Fibroblast of pulmonary artery (primary cell): ENCODE data around the gene RPL3.

ENCODE experiments used
- DNase-seq: peaks from one replicate; pipeline ENCODE4 v3.0.0-alpha.2; 2010; ENCODE audit warnings: low read depth
- H3K4me3 ChIP-seq: replicated peaks from 2 replicates; pipeline ENCODE4 v1.5.1; 2011; ENCODE audit warnings: low read depth, mild to moderate bottlenecking, control low read depth, low read length, moderate library complexity
- TF ChIP-seq, protein P1 (sequence below): IDR thresholded peaks from 2 replicates; pipeline ENCODE4 v1.5.1; 2011; ENCODE audit warnings: mild to moderate bottlenecking, control low read depth, low read length, inconsistent platforms; ENCODE audit errors: missing control alignments

Gene RPL3

DNA sequence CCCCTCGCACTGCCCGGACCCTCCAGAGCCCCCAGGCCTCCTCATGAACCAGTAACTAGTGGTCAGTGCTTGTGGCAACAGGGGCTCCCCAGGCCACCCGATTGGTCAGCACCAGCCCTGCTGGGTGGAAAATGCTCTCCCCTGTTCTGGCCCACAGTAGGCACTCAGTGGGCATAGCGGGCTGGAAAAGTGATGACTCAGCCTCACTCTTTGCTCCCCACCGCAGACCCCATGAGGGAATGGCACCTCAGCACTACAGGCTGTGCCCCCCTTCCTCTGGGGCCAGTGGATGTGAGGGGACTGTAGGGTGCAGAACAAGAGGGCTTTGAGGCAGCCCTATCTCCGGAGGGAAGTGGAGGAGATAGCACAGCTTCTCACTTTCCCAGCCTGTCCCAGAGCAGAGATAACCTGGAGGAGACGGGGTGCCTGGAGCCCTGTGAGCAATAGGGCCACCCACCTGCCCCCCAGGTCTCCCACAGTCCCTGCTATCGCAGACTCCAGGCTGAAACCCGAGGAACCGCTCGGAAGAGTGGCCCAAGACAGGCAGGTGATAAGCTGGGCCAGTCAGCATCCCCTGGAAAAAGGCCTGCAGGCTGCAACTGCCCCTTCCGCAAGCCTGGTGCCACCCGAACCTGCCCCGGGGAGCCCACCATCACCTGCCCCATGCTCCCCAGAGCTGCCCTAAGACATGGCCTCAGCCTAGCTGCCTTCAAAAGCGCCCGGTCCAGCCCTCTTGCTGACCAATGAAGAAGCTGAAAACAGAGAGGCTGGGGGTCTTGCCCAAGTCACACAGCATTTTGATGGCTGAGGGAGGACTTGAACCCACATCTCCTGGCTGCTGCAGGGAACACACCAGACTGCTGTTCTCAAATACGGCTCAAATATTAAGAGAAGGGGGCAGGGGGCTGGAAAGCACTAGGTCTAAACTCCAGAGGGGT lies 45.2 kb downstream of the RPL3 start:
- no peak for DNase-seq
- H3K4me3 ChIP-seq, result no peak overlapping the region
- TF ChIP-seq, protein P1, sequence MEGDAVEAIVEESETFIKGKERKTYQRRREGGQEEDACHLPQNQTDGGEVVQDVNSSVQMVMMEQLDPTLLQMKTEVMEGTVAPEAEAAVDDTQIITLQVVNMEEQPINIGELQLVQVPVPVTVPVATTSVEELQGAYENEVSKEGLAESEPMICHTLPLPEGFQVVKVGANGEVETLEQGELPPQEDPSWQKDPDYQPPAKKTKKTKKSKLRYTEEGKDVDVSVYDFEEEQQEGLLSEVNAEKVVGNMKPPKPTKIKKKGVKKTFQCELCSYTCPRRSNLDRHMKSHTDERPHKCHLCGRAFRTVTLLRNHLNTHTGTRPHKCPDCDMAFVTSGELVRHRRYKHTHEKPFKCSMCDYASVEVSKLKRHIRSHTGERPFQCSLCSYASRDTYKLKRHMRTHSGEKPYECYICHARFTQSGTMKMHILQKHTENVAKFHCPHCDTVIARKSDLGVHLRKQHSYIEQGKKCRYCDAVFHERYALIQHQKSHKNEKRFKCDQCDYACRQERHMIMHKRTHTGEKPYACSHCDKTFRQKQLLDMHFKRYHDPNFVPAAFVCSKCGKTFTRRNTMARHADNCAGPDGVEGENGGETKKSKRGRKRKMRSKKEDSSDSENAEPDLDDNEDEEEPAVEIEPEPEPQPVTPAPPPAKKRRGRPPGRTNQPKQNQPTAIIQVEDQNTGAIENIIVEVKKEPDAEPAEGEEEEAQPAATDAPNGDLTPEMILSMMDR, result no peak

DNA sequence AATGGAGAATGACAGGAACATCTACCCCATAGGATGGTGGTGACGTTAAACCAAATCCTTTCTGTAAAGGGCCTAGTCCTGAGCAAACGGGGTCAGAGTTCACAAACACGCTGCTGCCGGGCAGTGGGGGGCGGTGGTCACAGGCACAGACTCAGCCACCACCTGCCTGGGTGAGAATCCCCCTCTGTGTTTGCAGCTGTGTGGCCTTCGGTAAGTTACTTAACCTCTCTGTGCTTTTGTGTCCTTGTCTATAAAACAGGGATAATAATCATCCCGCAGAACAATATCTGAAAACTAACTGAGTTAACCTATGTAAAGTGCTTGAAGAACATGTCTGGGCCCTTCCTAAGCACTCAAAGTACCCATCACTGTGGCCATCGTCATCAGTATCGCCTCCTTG lies 48.6 kb downstream of the RPL3 start:
- DNase-seq, result no peak
- TF ChIP-seq, protein P1, result no peak
- no peak overlapping the region for H3K4me3 ChIP-seq

DNA sequence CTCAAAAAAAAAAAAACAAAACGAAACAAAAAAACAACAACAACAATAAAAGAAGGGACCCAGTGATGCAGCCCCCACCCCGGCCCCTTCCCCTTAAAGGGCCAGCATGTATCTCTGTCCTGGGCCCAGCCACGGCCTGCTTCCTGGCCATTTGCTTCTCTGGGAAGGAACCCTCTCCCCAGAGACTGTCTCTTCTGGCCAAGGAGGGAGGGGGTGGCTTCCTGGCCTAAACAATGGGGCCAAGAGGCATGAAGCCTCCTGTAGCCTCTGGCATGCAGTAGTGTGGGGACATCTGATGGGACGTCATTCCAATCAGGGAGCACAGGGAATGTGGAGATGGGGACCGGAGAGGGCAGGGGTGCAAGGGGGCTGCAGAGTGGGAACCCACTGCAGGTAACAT lies 49.1 kb downstream of the RPL3 start:
- no peak overlapping the region for H3K4me3 ChIP-seq
- TF ChIP-seq, protein P1, result no peak
- no peak for DNase-seq

DNA sequence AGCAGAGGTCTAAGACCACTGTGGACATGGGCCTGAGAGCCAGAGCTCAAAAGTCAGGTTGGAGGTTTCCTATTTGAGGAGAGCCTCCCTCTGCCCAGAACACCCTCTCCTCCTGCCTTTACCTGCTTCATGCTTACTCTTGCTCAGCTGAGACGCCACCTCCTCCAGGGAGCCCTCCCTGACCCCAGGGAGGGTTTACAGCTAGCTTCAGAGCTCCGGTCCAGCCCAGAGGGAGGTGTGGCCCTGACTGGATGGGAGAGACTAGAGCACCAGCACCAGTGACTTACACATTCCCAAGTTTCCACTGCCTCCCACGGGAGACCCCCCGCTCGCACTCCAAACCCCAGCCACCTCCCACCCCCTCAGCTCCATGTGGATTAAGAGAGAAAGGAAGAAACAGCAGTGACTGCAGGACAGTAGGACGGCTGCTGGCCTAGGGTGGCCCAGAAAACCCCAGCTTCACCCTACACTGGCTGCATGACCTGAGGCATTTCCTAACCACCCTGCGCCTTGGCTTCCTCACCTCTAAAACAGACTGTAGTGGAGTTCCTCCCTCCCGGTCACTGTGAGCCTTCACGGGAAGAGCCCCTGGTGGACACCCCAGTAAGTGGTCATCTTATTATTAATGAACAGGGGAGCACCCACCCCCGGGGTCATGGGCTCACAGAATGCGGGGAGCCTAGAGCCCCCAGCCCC lies 50.2 kb downstream of the RPL3 start:
- no peak overlapping the region for H3K4me3 ChIP-seq
- TF ChIP-seq, protein P1, result no peak
- no peak for DNase-seq

DNA sequence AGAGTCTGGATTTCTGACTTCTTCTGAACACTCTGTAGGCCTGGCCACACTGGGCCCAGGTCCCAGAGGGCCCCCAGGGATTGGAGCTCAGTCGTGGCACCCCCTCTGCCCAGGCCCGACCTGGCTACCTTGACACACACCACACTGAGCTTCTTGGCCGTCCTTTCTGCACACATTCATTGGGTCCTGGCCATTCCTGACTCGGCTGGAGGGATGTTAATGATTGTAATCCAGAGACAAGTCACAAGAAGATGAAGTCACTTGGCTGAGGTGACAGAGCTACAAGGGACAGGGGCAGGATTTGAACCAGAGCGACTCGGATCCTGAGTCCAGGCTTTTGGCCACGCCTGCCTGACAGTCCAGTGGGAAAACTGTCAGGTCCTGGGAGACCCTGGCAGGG lies 50.8 kb downstream of the RPL3 start:
- TF ChIP-seq, protein P1, result no peak
- no peak overlapping the region for H3K4me3 ChIP-seq
- DNase-seq, result no peak

DNA sequence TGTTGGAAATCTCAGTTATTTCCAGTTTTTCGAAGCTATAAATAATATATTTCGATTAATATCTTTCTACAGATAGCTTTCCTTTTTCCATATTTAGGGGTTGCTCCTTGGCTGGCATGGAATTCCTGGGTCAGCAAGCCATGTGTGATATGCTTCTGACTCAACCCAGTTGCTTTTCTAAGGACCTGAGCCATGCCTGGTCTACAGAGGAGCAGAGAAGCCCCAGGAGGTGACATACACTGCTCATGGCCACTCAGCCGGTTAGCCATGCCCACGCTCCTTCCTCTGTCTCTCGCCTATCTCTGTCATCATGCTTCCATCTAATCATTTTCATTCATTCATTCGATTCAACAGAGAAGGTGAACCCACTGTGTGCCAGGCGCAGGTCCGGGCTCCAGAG lies 51.4 kb downstream of the RPL3 start:
- DNase-seq, result no peak
- no peak overlapping the region for H3K4me3 ChIP-seq
- TF ChIP-seq, protein P1, result no peak
